GM13976 (cell line): ENCODE measurements around the gene AHRR.

Experiments used
- DNase-seq: peaks from one replicate; pipeline ENCODE4 v3.0.0; 2012; ENCODE audit warnings: low spot score
- in situ Hi-C: fragments of 300-500 bp; cut with MboI; formaldehyde crosslinking; loops from one replicate; pipeline ENCODE4 v1.12.0; 2022; ENCODE audit warnings: low sequenced_read_pairs, mixed read lengths, inconsistent platforms; ENCODE audit not compliant: unreplicated experiment
- TF ChIP-seq, protein P1 (sequence below): IDR thresholded peaks from 2 replicates; pipeline ENCODE4 v1.5.1; 2012; ENCODE audit warnings: borderline replicate concordance, mild to moderate bottlenecking; ENCODE audit not compliant: insufficient read depth; ENCODE audit errors: extremely low read depth, missing control alignments, control extremely low read depth

The AHRR gene

DNA sequence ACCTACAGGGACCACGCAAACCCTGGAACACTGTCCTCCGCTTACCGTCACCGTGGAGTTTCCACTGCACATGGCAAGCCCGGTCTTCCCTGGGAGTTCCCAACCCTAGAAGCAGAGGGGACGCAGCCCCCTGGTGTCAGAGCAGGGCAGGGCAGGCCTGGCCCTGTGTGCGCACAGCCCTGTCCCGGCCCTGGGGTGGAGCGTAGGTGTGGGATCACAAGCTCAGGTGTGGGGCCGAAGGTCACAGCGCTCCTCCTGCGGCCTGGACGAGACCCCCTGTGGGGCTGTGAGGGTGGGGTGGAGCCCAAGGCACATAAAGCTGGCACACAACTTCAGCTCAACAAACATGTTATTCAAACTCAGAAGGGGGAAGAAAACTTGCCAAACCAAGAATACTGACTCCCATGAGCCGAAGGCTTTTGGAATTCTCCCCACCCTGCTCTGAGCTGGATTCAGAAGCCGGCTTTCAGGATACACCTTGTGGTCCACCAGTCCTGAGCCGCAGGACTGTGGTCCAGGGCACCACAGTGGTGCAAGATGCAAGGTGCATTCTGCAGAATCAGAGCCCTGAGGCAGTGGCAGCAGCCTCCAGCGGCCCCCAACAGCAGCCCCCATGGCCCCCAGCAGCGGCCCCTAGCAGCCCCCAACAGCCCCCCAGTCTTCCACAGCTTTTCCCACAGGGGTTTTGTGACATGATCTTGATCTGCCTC, 109.6 kb downstream of the AHRR start:
- peak; percentile 81 for DNase-seq
- in situ Hi-C loops: loop anchor here (10.0 kb wide), 1 partner anchor 116 kb away; no protein-coding TSS in a partner anchor
- TF ChIP-seq, protein P1, sequence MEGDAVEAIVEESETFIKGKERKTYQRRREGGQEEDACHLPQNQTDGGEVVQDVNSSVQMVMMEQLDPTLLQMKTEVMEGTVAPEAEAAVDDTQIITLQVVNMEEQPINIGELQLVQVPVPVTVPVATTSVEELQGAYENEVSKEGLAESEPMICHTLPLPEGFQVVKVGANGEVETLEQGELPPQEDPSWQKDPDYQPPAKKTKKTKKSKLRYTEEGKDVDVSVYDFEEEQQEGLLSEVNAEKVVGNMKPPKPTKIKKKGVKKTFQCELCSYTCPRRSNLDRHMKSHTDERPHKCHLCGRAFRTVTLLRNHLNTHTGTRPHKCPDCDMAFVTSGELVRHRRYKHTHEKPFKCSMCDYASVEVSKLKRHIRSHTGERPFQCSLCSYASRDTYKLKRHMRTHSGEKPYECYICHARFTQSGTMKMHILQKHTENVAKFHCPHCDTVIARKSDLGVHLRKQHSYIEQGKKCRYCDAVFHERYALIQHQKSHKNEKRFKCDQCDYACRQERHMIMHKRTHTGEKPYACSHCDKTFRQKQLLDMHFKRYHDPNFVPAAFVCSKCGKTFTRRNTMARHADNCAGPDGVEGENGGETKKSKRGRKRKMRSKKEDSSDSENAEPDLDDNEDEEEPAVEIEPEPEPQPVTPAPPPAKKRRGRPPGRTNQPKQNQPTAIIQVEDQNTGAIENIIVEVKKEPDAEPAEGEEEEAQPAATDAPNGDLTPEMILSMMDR: peak; percentile 79

DNA sequence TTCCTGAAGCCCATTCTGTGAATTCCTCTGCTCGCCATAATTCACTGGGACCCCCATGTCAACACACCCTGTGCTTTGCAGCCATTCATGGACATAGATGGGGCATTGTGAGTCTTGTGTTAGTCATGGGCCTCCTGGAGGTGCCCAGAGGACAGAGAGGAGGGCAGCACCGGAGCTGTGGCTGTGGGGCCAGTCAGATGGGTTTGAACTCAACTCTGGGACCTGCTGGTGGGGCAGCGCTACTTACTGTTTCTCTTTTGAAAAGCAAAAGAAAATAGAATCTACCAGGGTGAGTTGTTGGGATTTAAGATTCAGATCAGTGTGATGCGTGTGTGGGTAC, 110.2 kb downstream of the AHRR start:
- DNase-seq: no peak
- TF ChIP-seq, protein P1: no peak
- in situ Hi-C loops: loop anchor here (10.0 kb wide), 1 partner anchor 117 kb away; no protein-coding TSS in a partner anchor

DNA sequence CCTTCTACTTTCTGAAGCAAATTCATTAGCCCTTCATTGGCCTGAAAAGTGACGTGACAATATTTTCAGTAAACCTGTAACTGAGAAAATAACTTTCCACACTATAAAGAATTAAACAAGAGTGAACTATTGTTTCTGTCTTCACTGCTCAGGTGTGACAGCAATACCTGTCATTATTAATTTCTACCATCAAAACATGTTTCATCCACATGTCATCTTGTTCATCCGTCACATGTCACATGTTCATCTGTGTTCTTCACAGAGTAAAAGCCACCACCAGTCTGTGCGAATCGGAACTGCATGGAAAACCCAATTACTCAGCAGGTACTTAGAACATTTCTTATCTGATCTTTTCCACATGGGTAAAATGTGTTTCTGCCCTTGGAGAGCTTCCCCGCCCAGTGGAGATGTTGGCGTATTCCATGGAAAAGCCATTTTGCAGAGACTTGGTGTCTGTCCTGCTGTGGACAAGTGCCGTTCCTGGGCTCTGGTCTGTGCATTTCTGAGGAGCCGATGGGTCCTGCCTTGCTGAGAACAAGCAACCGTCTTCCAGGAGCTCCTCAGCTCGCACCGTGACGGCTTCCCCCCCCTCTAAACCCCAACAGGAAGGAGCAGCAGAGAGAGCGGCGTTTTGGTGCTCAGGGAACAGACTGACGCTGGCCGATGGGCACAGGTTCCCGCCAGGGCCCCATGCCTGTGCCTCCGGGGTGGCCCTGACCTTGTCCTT, 110.8 kb downstream of the AHRR start:
- in situ Hi-C loops: loop anchor here (10.0 kb wide), 1 partner anchor 118 kb away; no protein-coding TSS in a partner anchor
- TF ChIP-seq, protein P1: no peak
- no peak for DNase-seq

DNA sequence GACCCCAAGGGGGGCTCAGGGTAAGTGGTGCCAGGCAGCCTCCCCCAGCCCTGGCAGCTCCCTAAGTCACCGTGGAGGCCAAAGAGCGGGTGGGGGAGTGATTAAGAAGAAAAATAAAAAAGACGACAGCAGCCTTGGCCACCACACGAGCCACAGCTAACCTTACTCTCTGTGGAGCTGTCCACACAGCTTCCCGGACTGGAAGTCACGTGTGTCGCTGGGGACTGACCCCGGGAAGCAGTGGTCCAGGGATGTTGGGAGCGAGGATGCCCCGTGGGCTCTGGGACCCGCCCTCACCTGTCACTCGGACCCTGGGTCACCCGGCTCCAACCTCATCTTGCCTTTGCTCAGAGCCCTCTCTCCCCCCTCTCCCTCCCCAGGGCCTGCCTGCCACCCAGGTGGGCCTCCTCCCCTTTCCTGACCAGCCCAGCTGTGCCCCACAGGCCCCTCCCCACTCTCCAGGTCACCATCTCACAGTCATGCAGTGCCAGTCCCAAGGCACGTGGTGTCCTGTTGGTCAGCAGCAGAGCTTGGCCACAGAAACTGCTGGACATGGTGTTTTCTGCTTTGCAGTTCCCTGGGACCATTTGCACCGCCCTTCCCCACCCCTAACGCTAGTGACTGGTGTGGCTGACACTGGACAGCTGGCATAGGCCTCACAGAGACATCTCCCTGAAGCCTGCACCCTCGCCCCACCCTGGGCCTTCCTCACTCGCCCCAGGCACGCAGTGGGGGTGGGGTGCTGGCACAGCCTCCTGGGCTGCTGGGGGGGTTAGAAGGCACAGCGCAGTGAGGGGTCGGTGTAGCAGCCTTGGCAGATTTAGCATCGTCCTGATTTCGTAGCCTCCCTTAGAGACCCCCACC, 111.6 kb downstream of the AHRR start:
- in situ Hi-C loops: loop anchor here (10.0 kb wide), 1 partner anchor 118 kb away; no protein-coding TSS in a partner anchor
- no peak for DNase-seq
- TF ChIP-seq, protein P1: no peak

DNA sequence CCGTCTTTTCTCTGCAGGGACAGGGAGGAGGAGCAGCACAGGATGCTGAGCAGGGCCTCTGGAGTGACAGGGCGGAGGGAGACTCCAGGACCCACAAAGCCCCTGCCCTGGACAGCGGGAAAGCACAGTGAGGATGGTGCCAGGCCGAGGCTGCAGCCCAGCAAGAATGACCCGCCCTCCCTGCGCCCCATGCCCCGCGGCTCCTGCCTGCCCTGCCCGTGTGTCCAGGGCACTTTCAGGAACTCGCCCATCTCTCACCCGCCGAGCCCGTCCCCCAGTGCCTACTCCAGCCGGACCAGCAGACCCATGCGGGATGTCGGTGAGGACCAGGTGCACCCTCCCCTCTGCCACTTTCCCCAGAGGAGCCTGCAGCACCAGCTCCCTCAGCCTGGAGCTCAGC, 112.3 kb downstream of the AHRR start:
- TF ChIP-seq, protein P1: no peak
- DNase-seq: no peak
- in situ Hi-C loops: loop anchor here (10.0 kb wide), 1 partner anchor 119 kb away; no protein-coding TSS in a partner anchor
